Fibroblast of the aortic adventitia (primary cell): ENCODE results near the gene SESN3. TPM values are rescaled to one million over a fixed set of nuclear protein-coding genes. Genes with fewer than 3 reads are reported as not detected.

Experiments
- DNase-seq: peaks from one replicate; pipeline ENCODE4 v3.0.0-alpha.2; 2010; ENCODE audit warnings: low read depth
- H3K4me3 ChIP-seq: 2 replicates; pipeline ENCODE4 v1.5.1; 2011; ENCODE audit warnings: low read depth, mild to moderate bottlenecking, control low read depth, low read length, moderate library complexity
- CTCF ChIP-seq: IDR thresholded peaks from 2 replicates; pipeline ENCODE4 v1.5.1; 2011; ENCODE audit warnings: mild to moderate bottlenecking, low read length, control low read depth, inconsistent platforms; ENCODE audit not compliant: insufficient read depth
- total RNA-seq: library from RNA; depleted of rRNA; stranded (reverse); fragments of >200 nt; gene quantifications from 2 replicates; pipeline ENCODE4 v1.2.3, GENCODE V29; 2012; ENCODE audit warnings: low replicate concordance

SESN3 gene
- total RNA-seq, 1 donor, result 74.2 TPM

- no peak for TF ChIP-seq CTCF
- DNase-seq, result no peak
- no peak overlapping the region for H3K4me3 ChIP-seq
Measured at GRCh38 chr11:95187723-95188122, 43.3 kb downstream of the SESN3 start.

GRCh38 chr11:95182397-95182796, 48.6 kb downstream of the SESN3 start:
- no peak for DNase-seq
- no peak overlapping the region for H3K4me3 ChIP-seq
- TF ChIP-seq CTCF, result no peak

- TF ChIP-seq CTCF, result no peak
- no peak for DNase-seq
- H3K4me3 ChIP-seq, result no peak overlapping the region
Measured at GRCh38 chr11:95175818-95176380, 55.1 kb downstream of the SESN3 start.

- DNase-seq, result no peak
- H3K4me3 ChIP-seq, result no peak overlapping the region
- TF ChIP-seq CTCF, result no peak
Measured at GRCh38 chr11:95170294-95170693, 60.7 kb downstream of the SESN3 start.

- H3K4me3 ChIP-seq, result no peak overlapping the region
- DNase-seq, result no peak
- no peak for TF ChIP-seq CTCF
Measured at GRCh38 chr11:95166781-95167180, 64.2 kb downstream of the SESN3 start.

GRCh38 chr11:95165638-95166037, 65.4 kb downstream of the SESN3 start:
- no peak overlapping the region for H3K4me3 ChIP-seq
- no peak for TF ChIP-seq CTCF
- no peak for DNase-seq

- no peak for DNase-seq
- H3K4me3 ChIP-seq, result no peak overlapping the region
- TF ChIP-seq CTCF, result no peak
Measured at GRCh38 chr11:95163106-95163505, 67.9 kb downstream of the SESN3 start.
